ENCODE measurements around the gene CLSTN1.

The CLSTN1 gene

GRCh38 chr1:9700340-9700739 lies 123.4 kb downstream of the CLSTN1 start:
- no peak overlapping the region for H3K4me3 ChIP-seq (ENCODE audit: insufficient read depth, low read length, poor library complexity, severe bottlenecking)
- H4K20me1 ChIP-seq (ENCODE audit: low read depth, low read length): no peaks in the 10 kb centered on the region
- no peaks in the 10 kb centered on the region for H3K9me3 ChIP-seq (ENCODE audit: insufficient read depth, low read length)
- no peaks in the 10 kb centered on the region; the same call in 1 of the 2 replicates for H3F3A ChIP-seq (ENCODE audit: insufficient read depth)
- H3K4me2 ChIP-seq (ENCODE audit: low read depth, low read length, poor library complexity, severe bottlenecking): no peak overlapping the region
- no peaks in the 10 kb centered on the region for H3K27me3 ChIP-seq (ENCODE audit: low read length)
- H2AFZ ChIP-seq (ENCODE audit: low read depth, low read length, severe bottlenecking): no peak overlapping the region
- H3K9me2 ChIP-seq (replicated peaks; ENCODE audit: insufficient read depth, low read length): no peaks in the 10 kb centered on the region
- TF ChIP-seq CTCF (IDR thresholded peaks at IDR 0.05; ENCODE audit: insufficient read depth, low read length, poor library complexity, severe bottlenecking): no peak
- no peak for TF ChIP-seq EZH2phosphoT487 (conservative IDR thresholded peaks at IDR 0.05; ENCODE audit: low read length)
- H3K9ac ChIP-seq (ENCODE audit: low read length): no peak overlapping the region
- no peaks in the 10 kb centered on the region for H3K36me3 ChIP-seq (ENCODE audit: low read length)
- H3K79me2 ChIP-seq (ENCODE audit: insufficient read depth, low read length): no peaks in the 10 kb centered on the region
- H3K27ac ChIP-seq (ENCODE audit: low read depth, low read length): no peak overlapping the region

- H3K9ac ChIP-seq (ENCODE audit: low read length): no peak overlapping the region
- H3K27me3 ChIP-seq (ENCODE audit: low read length): no peaks in the 10 kb centered on the region
- no peak overlapping the region for H3K27ac ChIP-seq (ENCODE audit: low read depth, low read length)
- TF ChIP-seq CTCF (IDR thresholded peaks at IDR 0.05; ENCODE audit: insufficient read depth, low read length, poor library complexity, severe bottlenecking): no peak
- no peak for TF ChIP-seq EZH2phosphoT487 (conservative IDR thresholded peaks at IDR 0.05; ENCODE audit: low read length)
- H3K36me3 ChIP-seq (ENCODE audit: low read length): no peaks in the 10 kb centered on the region; the same call in 1 of the 2 replicates
- H4K20me1 ChIP-seq (ENCODE audit: low read depth, low read length): no peaks in the 10 kb centered on the region
- no peak overlapping the region for H3K4me2 ChIP-seq (ENCODE audit: low read depth, low read length, poor library complexity, severe bottlenecking)
- H3K9me2 ChIP-seq (replicated peaks; ENCODE audit: insufficient read depth, low read length): no peaks in the 10 kb centered on the region
- H3F3A ChIP-seq (ENCODE audit: insufficient read depth): no peaks in the 10 kb centered on the region; the same call in 1 of the 2 replicates
- H3K4me3 ChIP-seq (ENCODE audit: insufficient read depth, low read length, poor library complexity, severe bottlenecking): no peak overlapping the region
- no peak overlapping the region for H2AFZ ChIP-seq (ENCODE audit: low read depth, low read length, severe bottlenecking)
- H3K79me2 ChIP-seq (ENCODE audit: insufficient read depth, low read length): no peaks in the 10 kb centered on the region
- no peaks in the 10 kb centered on the region for H3K9me3 ChIP-seq (ENCODE audit: insufficient read depth, low read length)
Measured at GRCh38 chr1:9699361-9699760, 124.4 kb downstream of the CLSTN1 start.

GRCh38 chr1:9696793-9697192 lies 127.0 kb downstream of the CLSTN1 start:
- no peak overlapping the region for H2AFZ ChIP-seq (ENCODE audit: low read depth, low read length, severe bottlenecking)
- H3K9ac ChIP-seq (ENCODE audit: low read length): no peak overlapping the region
- no peaks in the 10 kb centered on the region for H4K20me1 ChIP-seq (ENCODE audit: low read depth, low read length)
- H3K27ac ChIP-seq (ENCODE audit: low read depth, low read length): no peak overlapping the region
- no peak overlapping the region for H3K4me3 ChIP-seq (ENCODE audit: insufficient read depth, low read length, poor library complexity, severe bottlenecking)
- H3K36me3 ChIP-seq (ENCODE audit: low read length): no peaks in the 10 kb centered on the region; the same call in 1 of the 2 replicates
- no peaks in the 10 kb centered on the region; the same call in 1 of the 2 replicates for H3F3A ChIP-seq (ENCODE audit: insufficient read depth)
- H3K9me2 ChIP-seq (replicated peaks; ENCODE audit: insufficient read depth, low read length): no peaks in the 10 kb centered on the region
- H3K9me3 ChIP-seq (ENCODE audit: insufficient read depth, low read length): no peaks in the 10 kb centered on the region
- no peak overlapping the region for H3K4me2 ChIP-seq (ENCODE audit: low read depth, low read length, poor library complexity, severe bottlenecking)
- H3K27me3 ChIP-seq (ENCODE audit: low read length): no peaks in the 10 kb centered on the region
- TF ChIP-seq EZH2phosphoT487 (conservative IDR thresholded peaks at IDR 0.05; ENCODE audit: low read length): no peak
- TF ChIP-seq CTCF (IDR thresholded peaks at IDR 0.05; ENCODE audit: insufficient read depth, low read length, poor library complexity, severe bottlenecking): no peak
- no peaks in the 10 kb centered on the region for H3K79me2 ChIP-seq (ENCODE audit: insufficient read depth, low read length)
